ENCODE data around the gene LZTS3.

Gene LZTS3

DNA sequence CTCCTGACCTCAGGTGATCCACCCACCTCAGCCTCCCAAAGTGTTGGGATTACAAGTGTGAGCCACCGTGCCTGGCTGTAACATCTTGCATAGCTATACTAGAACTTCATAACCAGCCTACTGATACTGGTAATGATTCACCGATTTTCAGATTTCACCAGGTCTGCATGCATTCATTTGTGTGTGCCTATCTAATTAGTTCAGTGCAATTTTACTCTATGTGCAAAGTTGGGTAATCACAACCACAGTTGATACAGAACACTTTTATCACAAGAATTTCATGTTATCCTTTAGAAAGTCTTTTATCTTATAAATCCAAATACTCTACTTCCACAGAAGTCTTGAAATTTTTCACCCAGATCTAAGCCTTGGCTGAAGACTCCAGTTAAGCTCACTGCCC lies 35.9 kb downstream of the LZTS3 start:
- no peak for TF ChIP-seq GATA2 (IDR thresholded peaks at IDR 0.05; ENCODE audit: low read depth, low read length)
- no peak for TF ChIP-seq GATA3 (IDR thresholded peaks at IDR 0.05; ENCODE audit: low read depth, low read length)

DNA sequence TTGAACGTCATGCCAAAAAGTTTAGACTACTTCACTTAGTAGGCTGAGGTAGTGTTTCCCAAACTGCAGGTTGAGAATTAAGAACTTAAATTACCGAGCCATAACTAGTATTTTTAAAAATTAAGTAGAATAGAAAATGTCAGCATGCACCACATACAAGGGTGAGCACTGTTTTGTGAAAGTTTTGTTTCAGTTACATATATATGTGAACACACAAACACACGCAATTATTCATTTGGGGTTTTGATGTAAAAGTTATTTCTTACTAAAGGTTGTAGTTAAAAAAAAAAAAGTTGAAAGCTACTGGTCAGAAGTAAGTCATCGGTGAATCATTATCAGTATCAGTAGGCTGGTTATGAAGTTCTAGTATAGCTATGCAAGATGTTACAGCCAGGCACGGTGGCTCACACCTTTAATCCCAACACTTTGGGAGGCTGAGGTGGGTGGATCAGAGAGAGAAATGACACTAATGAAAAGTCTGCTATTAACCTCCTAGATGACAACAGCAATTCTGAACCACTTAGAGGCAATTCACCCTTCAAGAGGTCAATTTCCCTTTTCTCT lies 37.8 kb downstream of the LZTS3 start:
- no peak for TF ChIP-seq GATA2 (IDR thresholded peaks at IDR 0.05; ENCODE audit: low read depth, low read length)
- no peak for TF ChIP-seq GATA3 (IDR thresholded peaks at IDR 0.05; ENCODE audit: low read depth, low read length)

DNA sequence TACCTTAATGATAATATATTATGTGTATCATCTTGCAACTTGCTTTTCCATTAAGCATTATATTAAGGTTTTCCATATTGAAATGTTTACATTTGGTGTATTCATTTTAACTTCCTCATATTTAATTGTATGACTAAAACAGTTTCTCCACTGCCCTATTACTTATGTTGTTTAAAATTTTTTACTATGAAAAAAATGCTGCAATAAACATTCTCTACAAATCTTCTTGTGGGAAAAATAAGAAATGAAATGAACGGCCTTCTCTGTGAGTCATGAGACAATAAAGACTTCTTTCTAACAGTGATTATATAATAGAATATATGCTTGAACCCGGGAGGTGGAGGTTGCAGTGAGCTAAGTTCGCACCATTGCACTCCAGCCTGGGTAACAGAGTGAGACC lies 39.2 kb downstream of the LZTS3 start:
- no peak for TF ChIP-seq GATA3 (IDR thresholded peaks at IDR 0.05; ENCODE audit: low read depth, low read length)
- no peak for TF ChIP-seq GATA2 (IDR thresholded peaks at IDR 0.05; ENCODE audit: low read depth, low read length)

- no peak for TF ChIP-seq GATA2 (IDR thresholded peaks at IDR 0.05; ENCODE audit: low read depth, low read length)
- TF ChIP-seq GATA3 (IDR thresholded peaks at IDR 0.05; ENCODE audit: low read depth, low read length): no peak
These were observed 40.2 kb downstream of the LZTS3 start for GRCh38 chr20:3133155-3133554.

- TF ChIP-seq GATA2 (IDR thresholded peaks at IDR 0.05; ENCODE audit: low read depth, low read length) (no peak), GATA3 (IDR thresholded peaks at IDR 0.05; ENCODE audit: low read depth, low read length) (no peak)
These were observed 43.2 kb downstream of the LZTS3 start for GRCh38 chr20:3130051-3130600.

DNA sequence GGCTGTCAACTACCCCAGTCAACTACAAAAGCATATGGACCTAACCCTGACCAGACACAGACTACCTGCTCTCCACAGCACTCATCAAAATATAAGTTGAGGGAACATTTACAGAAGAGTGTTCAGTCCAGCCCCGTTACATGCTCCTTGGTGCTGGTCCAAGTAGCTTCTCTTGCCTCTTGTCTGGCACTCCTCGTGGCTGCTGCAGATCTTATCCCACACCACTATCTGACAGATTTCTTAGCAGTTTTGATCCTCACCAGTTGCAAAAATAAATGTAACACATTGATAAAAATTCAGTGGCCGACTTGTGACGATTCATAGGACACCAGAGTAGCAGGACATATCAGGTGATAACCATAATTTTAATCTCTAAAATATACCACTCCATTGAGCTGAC lies 44.3 kb downstream of the LZTS3 start:
- TF ChIP-seq GATA3 (IDR thresholded peaks at IDR 0.05; ENCODE audit: low read depth, low read length) (no peak), GATA2 (IDR thresholded peaks at IDR 0.05; ENCODE audit: low read depth, low read length) (no peak)

DNA sequence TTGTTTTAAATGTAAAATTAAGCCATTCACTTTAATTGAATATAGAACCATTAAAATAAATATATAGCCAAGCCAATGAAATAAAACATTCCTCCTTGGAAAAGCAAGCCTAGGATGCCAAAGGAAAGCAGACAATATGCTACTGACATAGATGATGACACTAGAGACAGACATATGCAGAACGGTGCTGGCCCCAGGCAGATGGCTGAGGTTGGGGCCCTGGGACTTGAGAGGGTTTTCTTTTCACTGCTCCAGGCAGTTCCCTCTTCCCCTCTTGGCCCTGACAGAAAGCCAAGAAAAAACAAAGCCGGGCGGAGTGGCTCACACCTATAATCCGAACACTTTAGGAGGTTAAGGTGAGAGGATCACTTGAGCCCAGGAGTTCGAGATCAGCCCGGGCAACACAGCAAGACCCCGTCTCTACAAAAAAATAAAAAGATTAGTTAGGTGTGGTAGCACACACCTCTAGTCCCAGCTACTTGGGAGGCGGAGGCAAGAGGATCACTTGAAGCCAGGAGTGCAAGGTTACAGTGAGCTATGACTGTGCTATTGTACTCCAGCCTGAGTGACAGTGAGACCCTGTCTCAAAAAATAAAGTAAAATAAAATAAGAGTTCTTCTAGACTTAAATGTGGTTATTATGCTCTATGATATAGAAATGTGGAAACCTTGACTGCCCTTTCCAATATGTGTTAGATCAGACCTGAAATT lies 44.9 kb downstream of the LZTS3 start:
- TF ChIP-seq GATA2 (IDR thresholded peaks at IDR 0.05; ENCODE audit: low read depth, low read length): no peak
- no peak for TF ChIP-seq GATA3 (IDR thresholded peaks at IDR 0.05; ENCODE audit: low read depth, low read length)

DNA sequence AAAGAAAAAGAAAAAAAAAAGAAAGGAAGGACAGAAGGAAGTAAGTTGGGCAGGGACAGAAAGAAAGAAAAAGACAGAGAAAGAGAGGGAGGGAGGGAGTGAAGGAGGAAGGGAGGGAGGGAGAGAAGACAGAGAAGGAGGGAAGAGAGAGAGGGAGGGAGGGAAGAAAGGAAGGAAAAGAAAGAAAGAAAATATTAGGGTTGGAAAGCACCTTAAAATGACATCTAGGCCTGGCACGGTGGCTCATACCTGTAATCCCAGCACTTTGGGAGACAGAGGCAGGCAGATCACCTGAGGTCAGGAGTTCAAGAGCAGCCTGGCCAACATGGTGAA lies 46.9 kb downstream of the LZTS3 start:
- no peak for TF ChIP-seq GATA2 (IDR thresholded peaks at IDR 0.05; ENCODE audit: low read depth, low read length)
- TF ChIP-seq GATA3 (IDR thresholded peaks at IDR 0.05; ENCODE audit: low read depth, low read length): no peak

GRCh38 chr20:3123542-3123941 lies 49.8 kb downstream of the LZTS3 start:
- TF ChIP-seq GATA3 (IDR thresholded peaks at IDR 0.05; ENCODE audit: low read depth, low read length): no peak
- TF ChIP-seq GATA2 (IDR thresholded peaks at IDR 0.05; ENCODE audit: low read depth, low read length): no peak

DNA sequence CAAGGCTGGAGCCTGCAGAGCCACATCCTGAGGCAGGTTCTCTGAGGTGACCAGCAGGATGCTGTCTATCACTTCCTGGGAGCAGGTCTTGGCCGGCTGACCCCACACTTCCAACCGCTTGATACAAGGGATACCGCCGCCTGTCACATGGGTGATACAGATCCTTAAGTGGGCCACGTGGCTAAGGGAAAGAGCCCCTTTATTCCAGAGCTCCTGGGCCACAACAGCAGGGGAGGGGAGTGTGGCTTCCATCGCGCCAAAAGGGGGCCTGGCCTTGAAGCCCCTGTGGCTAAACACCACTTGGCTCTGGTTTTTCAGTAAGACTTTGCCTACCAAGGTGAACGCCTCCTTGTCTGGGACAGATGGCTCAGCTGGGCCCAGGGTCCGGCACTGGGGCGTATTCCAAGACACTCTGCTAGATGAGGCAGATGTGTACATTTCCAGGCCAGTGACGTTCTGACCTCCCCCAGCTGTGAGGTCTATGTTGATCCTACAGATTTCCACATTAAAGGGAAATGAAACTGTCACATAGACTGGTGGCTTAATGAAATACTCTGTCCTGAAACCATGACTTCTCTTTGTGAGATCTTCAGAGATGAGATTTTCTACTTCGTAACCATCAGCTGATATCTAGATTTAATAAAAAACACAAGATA lies 51.3 kb downstream of the LZTS3 start:
- no peak for TF ChIP-seq GATA3 (IDR thresholded peaks at IDR 0.05; ENCODE audit: low read depth, low read length)
- TF ChIP-seq GATA2 (IDR thresholded peaks at IDR 0.05; ENCODE audit: low read depth, low read length): no peak

- TF ChIP-seq GATA3 (IDR thresholded peaks at IDR 0.05; ENCODE audit: low read depth, low read length) (no peak), GATA2 (IDR thresholded peaks at IDR 0.05; ENCODE audit: low read depth, low read length) (no peak)
These were observed 52.0 kb downstream of the LZTS3 start for GRCh38 chr20:3121271-3121911.

DNA sequence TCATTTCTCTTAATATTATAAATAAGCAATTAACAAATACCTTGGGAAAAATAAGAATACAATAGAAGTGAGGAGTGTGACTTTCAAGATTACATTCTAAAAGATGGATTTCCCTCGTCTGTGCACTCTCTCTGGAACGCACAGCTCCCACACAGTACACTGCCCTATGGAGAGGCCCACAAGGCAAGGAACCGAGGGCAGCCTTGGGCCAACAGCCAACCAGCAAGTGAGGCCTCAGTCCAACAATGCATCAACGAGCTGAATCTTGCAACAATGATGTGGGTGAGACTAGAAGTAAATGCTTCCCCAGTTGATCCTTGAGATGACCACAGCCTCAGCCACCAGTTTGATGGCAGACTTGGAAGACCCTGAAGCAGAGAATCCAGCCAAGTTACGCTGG lies 54.3 kb downstream of the LZTS3 start:
- TF ChIP-seq GATA2 (IDR thresholded peaks at IDR 0.05; ENCODE audit: low read depth, low read length): no peak
- no peak for TF ChIP-seq GATA3 (IDR thresholded peaks at IDR 0.05; ENCODE audit: low read depth, low read length)

GRCh38 chr20:3116341-3116740 lies 57.0 kb downstream of the LZTS3 start:
- no peak for TF ChIP-seq GATA3 (IDR thresholded peaks at IDR 0.05; ENCODE audit: low read depth, low read length)
- TF ChIP-seq GATA2 (IDR thresholded peaks at IDR 0.05; ENCODE audit: low read depth, low read length): no peak

Measured in SH-SY5Y (cell line).